Panc1 (cell line): ENCODE data around the gene INF2. TPM values are rescaled to one million over a fixed set of nuclear protein-coding genes. Genes with fewer than 3 reads are reported as not detected.
A peak's percentile ranks its signal among the peaks of the same experiment; 100 is the strongest.

ENCODE experiments used
- ATAC-seq: fragments of 200-7000 bp; cut with Tn5 transposase; 2 replicates; pipeline ENCODE4 v1.9.1; 2020; ENCODE audit warnings: mild to moderate bottlenecking, moderate library complexity
- BruUV-seq: library from RNA; stranded (reverse); fragments of 400-500 nt; replicated peaks from 2 replicates; lab custom pipeline; 2021; lab: Mats Ljungman, UMichigan
- CTCF ChIA-PET: fragments of 300-600 bp; sonication (Branson Sonifier 250); formaldehyde crosslinking; loops from one replicate; lab custom pipeline; 2022; ENCODE audit warnings: antibody characterized with exemption; lab: Charles Lee
- POLR2A ChIA-PET: fragments of 300-600 bp; sonication (Branson Sonifier 250); formaldehyde crosslinking; loops from one replicate; lab custom pipeline; 2022; ENCODE audit warnings: antibody characterized with exemption; lab: Charles Lee
- DNase-seq: peaks from one replicate; pipeline ENCODE4 v3.0.0-alpha.2; 2010; ENCODE audit warnings: low read depth, low spot score
- H3K27ac ChIP-seq: 2 replicates; pipeline ENCODE4 v1.5.1; 2011; ENCODE audit warnings: mild to moderate bottlenecking, low read length, inconsistent platforms
- H3K27me3 ChIP-seq: fragments of 200-500 bp; sonication (Bioruptor generic); 2 replicates; pipeline ENCODE4 v1.6.0; 2014; ENCODE audit warnings: low read length, inconsistent platforms; ENCODE audit not compliant: control insufficient read depth, insufficient read depth
- H3K36me3 ChIP-seq: fragments of 200-500 bp; sonication (Bioruptor generic); 2 replicates; pipeline ENCODE4 v1.5.1; 2014; ENCODE audit warnings: inconsistent platforms, mild to moderate bottlenecking, low read length, moderate library complexity; ENCODE audit not compliant: control insufficient read depth, insufficient read depth
- H3K4me1 ChIP-seq: 2 replicates; pipeline ENCODE4 v1.5.1; 2011; ENCODE audit warnings: inconsistent platforms, mild to moderate bottlenecking, low read length, moderate library complexity; ENCODE audit not compliant: control insufficient read depth, insufficient read depth
- H3K4me3 ChIP-seq, 2 experiments: 2 replicates each; pipeline ENCODE4 v1.5.1; 2011 to 2012; ENCODE audit warnings: low read depth in 2 of 2, low read length in 2 of 2, mild to moderate bottlenecking in 2 of 2, inconsistent platforms in 1 of 2, moderate library complexity in 1 of 2
- H3K9me3 ChIP-seq: fragments of 200-500 bp; sonication (Bioruptor generic); 2 replicates; pipeline ENCODE4 v1.5.1; 2014; ENCODE audit warnings: low read depth, mild to moderate bottlenecking, inconsistent platforms, low read length, moderate library complexity; ENCODE audit not compliant: control insufficient read depth, insufficient read depth
- CTCF ChIP-seq: fragments of 450-650 bp; IDR thresholded peaks from 2 replicates; pipeline ENCODE4 v1.5.1; 2017; ENCODE audit warnings: mild to moderate bottlenecking
- POLR2AphosphoS5 ChIP-seq: IDR thresholded peaks from 2 replicates; pipeline ENCODE4 v1.6.1; 2012; ENCODE audit warnings: mild to moderate bottlenecking, low read depth, low read length, moderate library complexity
- REST ChIP-seq, 2 experiments: IDR thresholded peaks; 2 replicates each; pipeline ENCODE4 v1.6.1; 2011 to 2012; ENCODE audit warnings: low read depth in 2 of 2, control low read depth in 1 of 2, low read length in 1 of 2, mild to moderate bottlenecking in 1 of 2, moderate library complexity in 1 of 2; ENCODE audit not compliant: insufficient read depth in 1 of 2
- SIN3A ChIP-seq: IDR thresholded peaks from 2 replicates; pipeline ENCODE4 v1.6.1; 2012; ENCODE audit warnings: low read depth, mild to moderate bottlenecking, low read length, moderate library complexity, borderline replicate concordance; ENCODE audit not compliant: insufficient read depth
- TCF7L2 ChIP-seq: IDR thresholded peaks from 2 replicates; pipeline ENCODE4 v1.6.1; 2011; ENCODE audit warnings: mild to moderate bottlenecking, low read depth, low read length, inconsistent platforms
- in situ Hi-C: cut with HindIII; loops from 2 replicates; pipeline ENCODE4 v1.10.0; 2016; ENCODE audit warnings: low sequenced_read_pairs, low pct_unique_long_range_greater_than_20kb
- intact Hi-C: fragments of 100-400 bp; cut with micrococcal nuclease; formaldehyde crosslinking; loops from one replicate; pipeline ENCODE4 v1.10.0; 2022; ENCODE audit not compliant: unreplicated experiment
- total RNA-seq: library from RNA; stranded (reverse); gene quantifications from one replicate; pipeline ENCODE4 v1.2.1, GENCODE V29; 2021; ENCODE audit not compliant: unreplicated experiment

The INF2 gene
- total RNA-seq, 1 experiment from 2014 or later = 195 TPM

DNA sequence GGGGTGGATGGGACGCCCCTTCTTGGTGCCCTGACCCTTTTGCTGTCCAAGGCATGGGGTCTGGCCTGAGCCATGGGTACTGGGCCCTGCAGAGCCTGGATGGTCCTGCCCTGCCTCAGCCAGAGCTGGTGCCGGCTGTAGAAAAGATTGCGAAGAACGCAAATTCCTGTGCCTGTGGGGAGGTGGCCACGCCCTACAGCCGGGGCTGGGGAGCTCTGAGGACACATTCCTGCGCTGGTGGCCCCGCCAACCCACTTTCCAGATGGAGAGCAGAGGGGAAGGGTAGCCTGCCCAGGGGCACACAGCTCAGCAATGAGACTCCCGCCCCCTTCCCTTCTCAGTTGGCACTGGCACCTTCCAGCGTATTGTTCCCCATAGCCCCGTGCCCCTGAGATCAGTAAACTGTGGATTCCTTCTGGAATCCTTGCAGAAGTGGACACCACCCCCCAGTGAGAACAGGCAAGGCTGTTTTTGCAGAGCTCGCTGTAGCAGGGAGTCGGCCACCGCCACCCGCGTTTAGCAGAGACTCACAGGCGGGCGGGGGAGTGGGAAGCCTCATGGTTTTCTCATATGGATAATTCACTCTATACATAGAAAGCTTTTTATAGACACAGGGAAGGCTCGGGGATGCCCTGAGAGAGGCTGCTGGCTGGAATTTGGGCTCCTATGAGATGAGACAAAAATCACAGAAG, 8.6 kb downstream of the INF2 start:
- ChIA-PET POLR2A (interaction anchor here (0.6 to 0.8 kb wide), 3 partner anchors 10 to 46 kb away, joined by 3 read pairs; no protein-coding TSS in a partner anchor), CTCF (no interaction called here)
- in situ Hi-C loops (no loop called here), intact Hi-C loops (no loop called here)
- Histone ChIP-seq H3K4me1 (peaks cover 76% of the 10 kb centered on the region), H3K27me3 (no peaks in the 10 kb centered on the region), H3K27ac (peak overlapping the region; percentile 88), H3K4me3 (no peak overlapping the region), H3K9me3 (no peaks in the 10 kb centered on the region), H3K36me3 (no peaks in the 10 kb centered on the region)
- TF ChIP-seq SIN3A (no peak), REST (IDR thresholded peaks at IDR 0.05; ENCODE audit: insufficient read depth in 1 of 2, low read depth in 2 of 2, low read length in 1 of 2) (no peak), POLR2AphosphoS5 (no peak)
- DNase-seq (no peak), ATAC-seq (no peak)
- no TSS peak for BruUV-seq

DNA sequence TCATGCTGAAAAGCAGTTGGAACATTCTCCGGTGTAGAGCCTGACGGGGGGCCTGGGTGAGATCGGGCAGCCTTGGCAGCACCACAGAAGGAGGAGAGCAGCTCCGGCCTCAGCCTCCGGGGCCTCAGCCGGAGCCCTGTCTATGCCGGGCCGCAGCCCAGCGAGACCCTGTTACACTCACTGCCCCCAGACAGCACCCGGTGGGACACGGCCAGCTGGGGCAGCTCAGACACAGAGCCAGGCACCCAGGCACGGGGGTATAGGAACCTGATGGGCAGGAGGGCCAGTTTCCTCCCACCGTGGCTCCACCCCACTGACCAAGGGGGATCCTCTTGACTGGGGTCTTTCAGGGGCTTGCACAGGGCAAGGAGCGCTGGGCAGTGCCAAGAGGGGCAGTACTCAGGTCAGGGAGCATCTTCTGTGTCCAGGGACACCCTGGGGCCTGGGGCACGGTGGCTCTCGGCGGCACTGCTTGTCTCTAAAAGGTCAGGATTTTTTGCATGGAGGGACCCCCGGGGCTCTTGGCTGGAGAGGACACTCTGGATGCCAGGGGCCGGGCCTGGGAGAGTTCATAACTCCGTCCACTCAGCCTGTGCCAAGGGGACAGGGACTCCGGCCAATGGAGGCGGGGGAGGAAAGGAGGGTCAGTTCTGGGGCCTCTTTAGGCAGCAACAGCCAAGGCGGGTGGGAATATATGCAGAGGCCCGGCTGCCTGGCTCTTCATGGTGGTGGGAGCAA, 9.4 kb downstream of the INF2 start:
- ChIA-PET POLR2A (no interaction called here), CTCF (no interaction called here)
- H3K4me3 ChIP-seq = no peak overlapping the region
- BruUV-seq = no TSS peak
- DNase-seq (no peak), ATAC-seq (no peak)
- no peaks in the 10 kb centered on the region for H3K27me3 ChIP-seq
- in situ Hi-C loops (no loop called here), intact Hi-C loops (no loop called here)
- H3K9me3 ChIP-seq = no peaks in the 10 kb centered on the region
- H3K27ac ChIP-seq = peak overlapping the region; percentile 88
- no peaks in the 10 kb centered on the region for H3K36me3 ChIP-seq
- TF ChIP-seq POLR2AphosphoS5 = no peak
- no peak for TF ChIP-seq CTCF
- TF ChIP-seq SIN3A = no peak
- TF ChIP-seq REST (IDR thresholded peaks at IDR 0.05; ENCODE audit: insufficient read depth in 1 of 2, low read depth in 2 of 2, low read length in 1 of 2) = no peak
- no peak for TF ChIP-seq TCF7L2
- peaks cover 68% of the 10 kb centered on the region for H3K4me1 ChIP-seq
